Tibial nerve (tissue), 4 donors: ENCODE data around the gene RASA2.

Source experiments
- EP300 ChIP-seq, 2 donors: sonication (generic); formaldehyde crosslinking; IDR thresholded peaks; one replicate each; pipeline ENCODE4 v1.6.1; 2017; ENCODE audit warnings: antibody characterized with exemption in 2 of 2, mild to moderate bottlenecking in 1 of 2
- TF ChIP-seq, protein P1 (sequence below), 5 experiments: fragments of 200-600 bp in 3 of 5; fragments of 450-650 bp in 2 of 5; sonication (generic) in 3 of 5; IDR thresholded peaks; one replicate each; pipeline ENCODE4 v1.5.1; 2016 to 2019; ENCODE audit warnings: antibody characterized with exemption in 5 of 5, mild to moderate bottlenecking in 3 of 5, moderate library complexity in 2 of 5

GRCh38 chr3:141460097-141460704 is 26.6 kb upstream of the RASA2 start:
- TF ChIP-seq, protein P1, sequence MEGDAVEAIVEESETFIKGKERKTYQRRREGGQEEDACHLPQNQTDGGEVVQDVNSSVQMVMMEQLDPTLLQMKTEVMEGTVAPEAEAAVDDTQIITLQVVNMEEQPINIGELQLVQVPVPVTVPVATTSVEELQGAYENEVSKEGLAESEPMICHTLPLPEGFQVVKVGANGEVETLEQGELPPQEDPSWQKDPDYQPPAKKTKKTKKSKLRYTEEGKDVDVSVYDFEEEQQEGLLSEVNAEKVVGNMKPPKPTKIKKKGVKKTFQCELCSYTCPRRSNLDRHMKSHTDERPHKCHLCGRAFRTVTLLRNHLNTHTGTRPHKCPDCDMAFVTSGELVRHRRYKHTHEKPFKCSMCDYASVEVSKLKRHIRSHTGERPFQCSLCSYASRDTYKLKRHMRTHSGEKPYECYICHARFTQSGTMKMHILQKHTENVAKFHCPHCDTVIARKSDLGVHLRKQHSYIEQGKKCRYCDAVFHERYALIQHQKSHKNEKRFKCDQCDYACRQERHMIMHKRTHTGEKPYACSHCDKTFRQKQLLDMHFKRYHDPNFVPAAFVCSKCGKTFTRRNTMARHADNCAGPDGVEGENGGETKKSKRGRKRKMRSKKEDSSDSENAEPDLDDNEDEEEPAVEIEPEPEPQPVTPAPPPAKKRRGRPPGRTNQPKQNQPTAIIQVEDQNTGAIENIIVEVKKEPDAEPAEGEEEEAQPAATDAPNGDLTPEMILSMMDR (IDR thresholded peaks at IDR 0.05) = peak; percentile 85 to 93 (median 87)
- TF ChIP-seq EP300 (IDR thresholded peaks at IDR 0.05) = peak in 1 of 2 donors; percentile 19
